GM21526 (cell line): Measurements from ENCODE around the gene GINS3.

Experiments
- ATAC-seq: cut with Tn5 transposase; IDR thresholded peaks from one replicate; pipeline ENCODE4 v1.9.1; 2021; ENCODE audit warnings: moderate library complexity; ENCODE audit not compliant: unreplicated experiment, low FRiP score

GINS3 gene

DNA sequence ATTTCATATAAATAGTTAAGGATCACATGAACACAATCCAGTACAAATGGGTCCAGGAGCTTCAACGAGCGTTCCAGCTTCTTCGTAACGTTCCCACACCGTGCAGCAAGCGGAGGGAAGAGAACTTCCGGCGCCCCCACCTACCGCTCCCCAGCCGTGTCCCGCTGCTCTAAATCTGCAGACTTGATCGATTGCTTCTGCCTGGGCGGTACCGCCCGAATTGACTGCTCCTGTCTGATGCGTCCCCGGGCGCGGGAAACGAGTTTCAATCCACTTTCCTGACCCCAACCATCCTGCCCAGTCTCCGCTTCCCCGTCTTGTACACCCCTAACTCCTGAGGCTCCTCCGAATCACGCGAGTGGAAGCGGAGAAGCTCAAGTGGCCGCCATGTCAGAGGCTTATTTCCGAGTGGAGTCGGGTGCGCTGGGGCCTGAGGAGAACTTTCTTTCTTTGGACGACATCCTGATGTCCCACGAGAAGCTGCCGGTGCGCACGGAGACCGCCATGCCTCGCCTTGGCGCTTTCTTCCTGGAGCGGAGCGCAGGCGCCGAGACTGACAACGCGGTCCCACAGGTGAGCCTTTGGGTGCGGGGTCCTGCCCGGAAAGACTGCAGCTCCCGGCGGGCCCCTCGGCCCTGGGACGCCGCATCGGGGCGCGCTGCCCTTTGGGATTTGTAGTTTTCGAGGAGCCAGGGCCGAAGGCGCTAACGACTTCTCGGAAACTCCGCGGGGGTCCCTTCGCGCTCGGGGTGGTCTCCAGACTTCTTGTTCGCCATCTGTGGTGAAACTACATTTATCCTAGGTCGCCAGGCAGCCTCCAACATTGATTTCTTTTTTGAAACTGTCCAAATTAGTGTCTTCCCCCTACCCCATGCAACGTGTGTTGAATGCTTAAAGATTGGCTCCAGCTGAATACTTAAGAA lies at the start of gene GINS3:
Gene GINS3, plus strand, starts transcription at position 257 of the 923 bp plus-strand sequence. Its CDS starts 131 bp downstream, at position 388.
- peak; percentile 94 for ATAC-seq

DNA sequence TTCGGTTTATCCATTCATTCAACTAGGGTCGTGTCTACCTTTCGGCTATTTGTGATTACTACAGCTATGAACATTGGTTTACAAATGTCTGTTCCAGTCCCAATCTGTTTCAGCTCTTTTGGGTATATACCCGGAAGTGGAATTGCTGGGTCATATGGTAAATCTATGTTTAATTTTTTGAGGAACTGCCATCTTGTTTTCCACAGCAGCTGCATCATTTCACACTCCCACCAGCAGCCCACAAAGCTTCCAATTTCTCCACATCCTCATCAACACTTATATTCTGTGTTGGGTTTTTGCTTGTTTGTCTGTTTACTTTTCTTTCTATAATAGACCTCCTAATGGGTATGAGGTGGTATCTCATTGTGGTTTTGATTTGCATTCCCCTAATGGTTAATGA lies 48.7 kb upstream of the GINS3 start:
- no peak for ATAC-seq

DNA sequence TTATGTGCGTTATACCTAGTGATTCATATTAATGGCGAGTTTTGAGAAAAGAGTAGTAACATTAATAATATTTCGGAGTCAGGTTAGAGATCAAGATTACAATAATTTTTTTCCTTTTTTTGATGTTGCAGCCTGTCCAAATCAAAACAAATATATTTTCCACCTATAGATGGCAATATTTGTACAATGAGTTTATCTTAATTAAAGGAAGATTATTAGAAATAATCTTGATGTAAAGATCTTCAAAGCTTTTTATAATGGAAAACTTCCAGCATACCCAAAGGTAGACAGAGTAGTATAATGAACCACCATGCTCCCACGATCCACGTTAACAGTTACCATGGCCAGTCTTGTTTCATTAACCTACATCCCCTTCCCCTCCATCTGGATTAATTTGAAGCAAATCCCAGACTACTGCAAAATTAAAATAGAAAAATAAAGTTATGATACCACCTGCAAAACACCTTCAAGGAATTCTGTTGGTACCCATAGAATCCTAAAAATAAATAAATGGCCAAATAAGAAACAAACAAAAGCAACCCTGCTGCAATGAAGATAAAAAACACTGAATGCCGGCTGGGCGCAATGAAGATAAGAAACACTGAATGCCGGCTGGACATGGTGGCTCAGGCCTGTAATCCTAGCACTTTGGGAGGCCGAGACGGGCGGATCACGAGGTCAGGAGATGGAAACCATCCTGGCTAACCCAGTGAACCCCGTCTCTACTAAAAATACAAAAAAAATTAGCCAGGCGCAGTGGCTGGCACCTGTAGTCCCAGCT lies 46.5 kb upstream of the GINS3 start:
- ATAC-seq: no peak

DNA sequence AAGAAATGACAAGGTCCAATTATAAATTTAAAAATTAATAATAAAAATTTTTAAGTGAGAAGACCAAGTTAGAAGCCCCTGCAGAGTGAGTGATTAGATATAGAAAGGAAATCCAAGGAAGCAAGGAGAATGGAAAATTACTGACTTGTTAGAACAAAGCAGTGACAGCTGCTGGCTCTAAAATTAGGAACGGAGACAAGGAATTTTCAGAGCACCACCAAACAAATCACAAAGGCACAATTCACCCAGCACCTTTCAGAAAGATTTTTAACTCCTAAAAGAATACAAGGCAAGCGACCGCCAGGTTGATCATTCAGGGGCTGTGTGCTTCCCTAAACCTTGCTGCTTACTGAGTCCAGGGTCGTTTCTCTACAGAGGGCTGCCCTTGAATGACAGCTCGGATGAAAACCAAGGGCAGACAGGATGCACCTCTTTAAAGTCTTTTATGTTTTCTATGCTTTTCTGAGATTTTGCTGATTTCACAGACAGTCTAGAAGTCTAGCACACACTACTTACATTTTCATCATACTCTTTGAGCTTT lies 45.4 kb upstream of the GINS3 start:
- ATAC-seq: no peak

DNA sequence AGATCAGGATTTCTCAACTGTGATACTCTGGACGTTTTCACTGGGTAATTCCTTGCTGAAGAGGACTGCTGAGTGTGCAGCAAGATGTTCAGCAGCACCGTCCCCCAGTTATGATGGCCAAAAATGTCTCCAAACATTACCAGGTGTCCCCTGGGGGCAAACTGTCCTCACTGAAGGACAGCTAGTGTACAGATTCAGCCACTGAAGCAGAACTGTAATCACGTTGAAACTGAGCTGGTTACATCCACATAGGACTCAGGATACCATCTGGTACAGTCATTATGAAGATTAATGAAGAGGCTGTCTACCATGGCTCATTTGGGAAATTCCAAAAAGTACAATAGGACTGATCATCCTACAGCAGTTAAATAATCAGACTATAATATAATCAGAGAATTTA lies 43.3 kb upstream of the GINS3 start:
- ATAC-seq: no peak

DNA sequence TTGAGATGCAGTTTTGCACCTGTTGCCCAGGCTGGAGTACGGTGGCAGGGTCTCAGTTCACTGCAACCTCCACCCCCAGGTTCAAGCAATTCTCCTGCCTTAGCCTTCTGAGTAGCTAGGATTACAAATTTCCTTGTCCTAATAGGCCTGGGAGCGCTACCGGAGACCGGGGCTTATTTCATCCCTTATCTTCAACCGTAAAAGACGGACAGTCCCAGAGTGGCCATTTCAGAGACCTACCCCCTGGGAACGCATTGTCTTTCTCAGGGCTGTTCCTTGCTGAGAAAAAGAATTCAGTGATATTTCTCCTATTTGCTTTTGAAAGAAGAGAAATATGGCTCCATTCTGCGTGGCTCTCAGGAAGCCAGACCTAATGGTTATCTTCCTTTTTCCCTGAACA lies 39.6 kb upstream of the GINS3 start:
- no peak for ATAC-seq

DNA sequence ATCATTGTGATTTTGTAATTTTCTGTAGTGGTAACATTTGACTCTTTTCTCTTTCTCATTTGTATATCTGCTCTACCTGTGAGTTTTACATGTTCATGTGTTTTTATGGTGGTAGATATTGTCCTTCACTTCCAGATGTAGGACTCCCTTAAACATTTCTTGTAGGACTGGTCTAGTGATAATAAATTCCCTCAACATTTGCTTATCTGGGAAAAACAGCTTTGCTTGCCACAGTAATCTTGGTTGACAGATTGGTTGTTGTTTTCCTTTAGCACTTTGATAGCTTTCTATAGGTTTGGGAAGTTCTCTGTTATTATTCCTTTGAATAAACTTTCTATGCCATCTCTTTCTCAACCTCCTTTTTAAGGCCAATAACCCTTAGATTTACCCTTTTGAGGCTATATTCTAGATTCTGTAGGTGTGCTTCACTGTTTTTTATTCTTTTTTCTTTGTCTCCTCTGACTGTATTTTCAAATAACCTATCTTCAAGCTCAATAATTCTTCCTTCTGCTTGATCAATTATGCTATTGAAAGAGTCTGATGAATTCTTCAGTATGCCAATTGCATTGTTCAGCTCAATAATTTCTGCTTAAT lies 32.1 kb upstream of the GINS3 start:
- ATAC-seq: no peak

DNA sequence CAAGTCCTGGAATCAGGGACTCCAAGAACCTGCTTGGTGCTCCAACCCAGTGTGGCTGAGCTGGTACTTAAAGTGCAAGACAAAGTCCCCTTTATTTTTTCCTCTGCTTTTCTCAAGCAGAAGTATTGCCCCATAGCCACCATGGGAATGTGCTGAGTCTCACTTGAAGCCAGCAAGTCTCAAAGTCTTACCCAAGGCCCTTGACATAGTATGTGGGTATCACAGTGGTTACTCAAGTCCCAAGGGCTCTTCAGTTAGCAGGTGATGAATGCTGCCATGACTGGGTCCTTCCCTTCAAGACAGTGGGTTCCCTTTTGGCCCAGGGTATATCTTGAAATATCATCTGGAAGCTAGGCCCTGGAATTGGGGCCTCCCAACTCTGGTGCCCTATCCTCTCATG lies 30.5 kb upstream of the GINS3 start:
- ATAC-seq: no peak

DNA sequence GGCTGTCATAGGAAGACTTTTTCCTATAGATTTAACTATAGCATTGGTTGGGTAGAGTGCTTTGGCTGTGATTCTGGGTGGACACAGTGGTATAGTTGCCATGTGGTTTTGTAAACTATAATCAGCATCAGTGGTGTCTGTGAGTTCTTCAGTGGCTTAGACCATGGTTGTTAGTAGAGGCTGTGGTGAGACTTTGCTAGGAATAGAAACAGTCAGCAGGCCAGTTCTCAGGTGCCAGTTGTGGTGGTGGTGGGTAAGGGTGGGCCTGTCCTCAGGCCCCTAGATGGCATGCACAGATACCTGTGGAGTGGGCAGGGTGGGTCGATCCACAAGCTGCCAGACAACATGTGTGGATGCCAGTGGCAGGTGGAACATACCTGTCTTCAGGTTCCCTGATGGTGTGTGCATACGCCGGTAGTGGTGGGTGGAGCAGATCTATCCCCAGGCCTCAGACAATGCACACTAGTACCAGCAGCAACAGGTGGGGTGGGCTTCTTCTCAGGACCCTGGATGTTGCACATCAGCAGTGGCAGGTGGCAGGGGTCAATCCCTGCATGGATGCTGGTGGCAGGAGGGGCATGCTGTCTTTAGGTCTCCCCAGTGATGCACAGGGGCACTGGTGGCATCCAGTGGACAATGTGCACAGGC lies 28.4 kb upstream of the GINS3 start:
- ATAC-seq: no peak

DNA sequence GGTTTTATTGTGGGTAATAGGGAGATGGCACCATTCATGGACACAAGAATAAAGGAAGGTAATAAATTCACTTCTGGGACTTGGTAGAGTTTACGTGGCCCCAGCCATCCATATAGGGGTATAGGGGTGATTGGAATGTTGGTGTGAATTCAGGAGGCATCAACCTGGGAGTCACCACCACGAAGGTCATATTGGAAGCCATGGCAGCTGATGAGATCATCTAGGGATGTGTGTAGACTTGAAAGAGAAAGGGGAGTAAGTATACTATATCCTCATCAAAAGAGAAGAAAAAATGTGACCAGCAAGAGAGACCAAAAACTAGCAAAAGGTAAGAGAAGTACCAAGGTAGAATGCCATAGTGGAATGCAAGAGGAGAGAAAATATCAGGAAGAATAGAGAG lies 26.6 kb upstream of the GINS3 start:
- ATAC-seq: no peak

DNA sequence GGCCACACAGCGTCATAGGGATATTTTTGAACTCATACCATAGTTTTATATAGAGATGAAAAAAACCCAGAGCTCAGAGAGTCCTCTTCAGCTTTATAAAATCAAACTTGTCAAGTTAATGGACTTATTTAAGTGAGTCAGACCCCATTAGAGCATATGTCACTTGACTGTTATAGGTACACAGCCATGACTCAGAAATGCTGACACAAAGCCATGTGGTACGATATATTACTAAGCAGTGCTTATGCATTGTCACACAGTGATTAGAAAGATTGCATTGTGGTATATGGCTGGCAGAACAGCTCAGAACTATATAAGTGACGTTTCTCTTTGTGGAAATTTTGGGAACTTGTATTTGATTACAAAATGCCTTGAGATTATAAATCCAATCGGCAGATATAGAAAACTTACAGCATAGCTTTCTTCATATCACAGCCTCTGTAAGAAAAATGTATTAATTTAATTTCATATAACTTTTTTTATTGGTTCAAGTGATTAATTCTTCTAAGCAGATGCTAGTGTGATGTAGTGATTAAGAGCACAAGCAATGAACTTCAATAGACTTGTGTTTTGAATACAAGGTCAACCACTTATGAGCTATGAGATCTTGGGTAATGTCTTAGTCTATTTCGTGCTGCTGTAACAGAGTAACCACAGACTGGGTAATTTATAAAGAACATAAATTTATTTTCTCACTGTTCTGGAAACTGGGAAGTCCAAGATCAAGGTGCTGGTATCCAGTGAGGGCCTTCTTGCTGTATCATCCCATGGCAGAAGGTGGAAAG lies 25.8 kb upstream of the GINS3 start:
- ATAC-seq: no peak

DNA sequence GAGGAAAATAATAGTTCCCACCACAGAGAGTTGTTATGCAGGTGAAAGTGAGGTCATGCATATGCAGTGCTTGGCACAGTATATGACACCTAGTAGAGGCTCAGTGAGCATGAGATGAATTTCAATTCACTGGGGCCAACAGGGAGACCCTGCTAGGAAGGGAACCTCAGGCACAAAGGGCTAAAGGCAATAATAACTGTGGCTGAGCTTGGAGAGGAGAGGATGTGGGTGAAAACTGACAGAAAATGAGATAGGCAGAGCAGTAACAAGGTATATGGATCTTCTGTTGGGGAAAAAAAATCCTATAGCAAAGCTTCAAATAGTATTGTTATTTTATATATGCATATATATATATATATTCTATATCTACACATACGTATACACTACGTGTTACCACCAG lies 25.0 kb upstream of the GINS3 start:
- ATAC-seq: no peak

DNA sequence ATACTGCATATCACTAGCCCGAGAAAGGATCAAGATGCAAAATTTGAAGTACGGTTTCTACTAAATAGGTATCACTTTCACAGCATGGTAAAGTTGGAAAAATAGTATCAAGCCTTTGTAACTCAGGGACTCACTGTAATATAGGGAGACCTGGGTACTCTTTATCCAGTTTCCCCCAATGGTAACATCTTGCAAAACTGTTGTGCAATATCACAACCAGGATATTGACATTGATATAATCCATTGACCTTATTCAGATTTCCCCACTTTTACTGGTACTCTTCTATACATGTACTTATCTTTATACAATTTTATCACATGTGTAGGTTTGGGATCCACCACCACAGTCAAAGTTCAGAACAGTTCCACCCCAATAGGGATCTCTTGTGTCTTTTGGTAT lies 20.4 kb upstream of the GINS3 start:
- no peak for ATAC-seq

DNA sequence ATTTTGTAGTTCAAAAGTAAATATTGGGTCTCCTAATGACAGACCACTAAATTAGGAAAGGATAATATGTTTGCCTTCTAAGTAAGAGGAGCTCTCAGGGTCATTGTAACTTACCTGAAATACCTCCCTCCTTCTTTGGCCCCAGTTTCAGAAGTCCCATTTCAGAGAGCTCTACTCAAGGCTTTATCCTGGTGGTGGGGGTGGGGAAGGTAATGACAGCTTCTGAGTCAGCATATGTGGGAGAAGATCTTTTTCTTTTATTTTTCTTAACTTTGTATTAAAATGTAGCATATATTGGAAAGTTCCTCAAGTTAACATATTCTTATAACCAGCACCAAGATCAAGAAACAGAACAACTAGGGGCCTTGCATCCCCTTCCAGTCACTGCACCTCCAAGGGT lies 16.9 kb upstream of the GINS3 start:
- ATAC-seq: no peak

DNA sequence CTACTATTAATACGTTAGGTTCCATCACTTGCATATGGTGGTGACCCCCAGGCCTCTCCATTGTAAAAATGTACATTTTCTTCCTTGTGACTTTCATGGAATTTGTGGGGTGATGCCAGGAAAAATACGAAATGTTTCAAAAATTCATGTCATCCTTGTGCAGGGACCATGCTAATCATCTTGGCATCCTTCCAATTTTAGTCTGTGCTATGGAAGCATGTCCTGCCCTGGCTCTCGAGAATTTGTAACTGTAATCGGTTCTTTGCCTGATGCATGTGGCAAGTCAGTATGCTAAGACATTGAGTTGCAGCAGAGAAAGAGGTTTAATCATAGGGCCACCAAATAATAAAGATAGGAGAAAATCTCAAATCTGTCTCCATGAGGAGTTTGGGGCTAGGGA lies 14.3 kb upstream of the GINS3 start:
- ATAC-seq: no peak

DNA sequence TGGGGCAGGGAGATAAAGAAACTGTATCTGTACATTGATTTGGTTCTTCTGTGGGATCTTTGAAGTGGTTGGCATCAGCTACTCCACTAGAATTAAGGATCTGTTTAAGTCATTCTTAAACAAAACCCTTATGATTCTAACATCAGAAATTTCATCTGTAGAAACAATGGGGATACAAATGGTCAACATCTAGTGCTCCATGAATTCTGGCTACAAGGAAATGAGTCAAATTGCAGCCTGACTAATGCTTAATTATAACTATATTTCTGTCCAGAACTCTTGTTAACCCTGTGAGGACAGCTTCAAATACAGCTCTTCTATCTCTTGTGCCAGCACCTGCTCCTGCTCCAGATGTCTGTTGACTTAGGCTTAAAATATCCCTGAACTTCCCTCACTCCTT lies 13.9 kb upstream of the GINS3 start:
- no peak for ATAC-seq

DNA sequence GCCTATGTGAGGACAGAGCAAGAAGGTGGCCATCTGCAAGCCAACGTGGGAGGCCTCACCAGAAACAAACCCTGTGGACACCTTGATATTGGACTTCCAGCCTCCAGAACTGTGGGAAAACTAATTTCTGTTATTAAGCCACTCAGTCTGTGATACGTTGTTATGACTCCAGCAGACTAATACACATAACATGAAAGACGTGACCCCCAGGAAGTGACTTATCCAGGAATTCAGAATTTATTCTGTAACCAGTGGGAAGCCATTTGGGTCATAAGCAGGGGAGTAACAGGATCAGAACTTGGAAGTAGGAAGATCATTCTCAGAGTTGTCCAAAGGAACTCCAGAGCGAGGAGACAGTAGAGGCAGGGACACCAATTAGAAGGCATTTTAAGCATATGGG lies 12.5 kb upstream of the GINS3 start:
- no peak for ATAC-seq

DNA sequence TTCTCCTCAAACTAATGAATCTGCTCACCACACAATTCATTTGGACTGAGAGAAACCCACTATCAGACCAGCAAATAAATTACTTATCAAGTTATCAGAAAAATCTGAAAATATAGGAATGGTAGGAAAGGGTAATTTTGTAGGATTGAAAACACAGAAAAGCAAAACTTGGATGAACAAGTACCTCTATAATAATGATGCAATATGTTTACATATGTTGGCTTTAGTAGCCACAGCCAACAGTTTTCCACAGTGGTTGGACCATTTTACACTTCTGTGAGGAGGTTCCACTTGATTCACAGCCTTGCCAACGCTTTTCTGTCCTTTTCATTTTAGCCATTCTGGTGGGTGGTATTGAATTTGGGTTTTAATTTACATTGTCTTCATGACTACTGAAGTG lies 10.6 kb upstream of the GINS3 start:
- ATAC-seq: no peak

DNA sequence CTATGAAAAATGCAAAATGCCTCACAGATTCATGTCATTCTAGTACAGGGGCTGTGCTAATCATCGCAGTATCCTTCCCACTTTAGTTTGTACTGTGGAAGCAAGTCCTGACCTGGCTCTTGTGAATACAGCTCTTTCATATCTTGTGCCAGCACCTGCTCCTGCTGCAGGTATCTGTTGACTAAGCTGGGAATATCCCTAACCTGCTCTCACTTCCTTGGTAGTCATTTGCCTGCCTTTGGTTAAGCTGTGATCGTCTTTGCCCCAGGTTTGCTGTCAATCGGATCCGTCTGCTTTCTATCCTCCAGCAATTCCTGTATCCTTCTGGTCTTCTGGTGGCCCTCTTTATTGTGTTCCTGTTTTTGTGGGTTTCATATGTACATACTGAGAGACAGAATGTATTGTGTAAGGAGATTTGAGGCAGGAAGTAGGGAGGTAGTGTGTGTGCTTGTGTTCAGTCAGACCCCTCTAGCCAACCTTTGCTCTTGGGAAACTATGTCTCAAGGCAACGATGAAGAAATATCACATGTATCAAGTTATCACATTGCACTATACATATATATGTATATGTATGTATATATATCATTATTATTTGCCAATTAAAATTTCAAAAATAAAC lies 7.7 kb upstream of the GINS3 start:
- no peak for ATAC-seq
